GM19238 (cell line): ENCODE measurements around the gene TMEM263.
"Not testable (repeated sequence)": the region's sequence is repeated elsewhere in the genome, so short reads cannot be mapped to it uniquely, and the experiment has no call there.

Experiments used
- DNase-seq: peaks from one replicate; pipeline ENCODE4 v3.0.0; 2011; ENCODE audit warnings: low spot score; ENCODE audit not compliant: insufficient read length

The TMEM263 gene

GRCh38 chr12:106985479-106985878 is 29.8 kb downstream of the TMEM263 start:
- no peak for DNase-seq

DNA sequence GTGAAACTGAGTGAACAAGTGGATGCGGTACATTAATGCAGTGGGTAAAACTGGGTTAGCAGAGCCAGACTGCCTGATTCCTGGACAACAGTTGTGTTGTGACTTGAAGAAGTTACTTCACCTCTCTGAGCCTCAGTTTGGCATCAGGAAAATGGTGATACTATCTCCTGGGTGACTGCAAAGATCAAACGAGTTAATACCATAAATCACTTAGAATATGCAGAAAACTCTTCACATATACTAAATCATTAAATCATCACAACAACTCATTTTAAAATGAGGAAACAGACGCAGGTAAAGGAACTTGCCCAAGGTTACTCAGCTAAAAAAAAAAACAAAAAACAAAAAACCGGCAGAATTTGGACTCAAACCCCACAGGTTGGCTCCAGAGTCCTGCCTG is 30.4 kb downstream of the TMEM263 start:
- no peak for DNase-seq

DNA sequence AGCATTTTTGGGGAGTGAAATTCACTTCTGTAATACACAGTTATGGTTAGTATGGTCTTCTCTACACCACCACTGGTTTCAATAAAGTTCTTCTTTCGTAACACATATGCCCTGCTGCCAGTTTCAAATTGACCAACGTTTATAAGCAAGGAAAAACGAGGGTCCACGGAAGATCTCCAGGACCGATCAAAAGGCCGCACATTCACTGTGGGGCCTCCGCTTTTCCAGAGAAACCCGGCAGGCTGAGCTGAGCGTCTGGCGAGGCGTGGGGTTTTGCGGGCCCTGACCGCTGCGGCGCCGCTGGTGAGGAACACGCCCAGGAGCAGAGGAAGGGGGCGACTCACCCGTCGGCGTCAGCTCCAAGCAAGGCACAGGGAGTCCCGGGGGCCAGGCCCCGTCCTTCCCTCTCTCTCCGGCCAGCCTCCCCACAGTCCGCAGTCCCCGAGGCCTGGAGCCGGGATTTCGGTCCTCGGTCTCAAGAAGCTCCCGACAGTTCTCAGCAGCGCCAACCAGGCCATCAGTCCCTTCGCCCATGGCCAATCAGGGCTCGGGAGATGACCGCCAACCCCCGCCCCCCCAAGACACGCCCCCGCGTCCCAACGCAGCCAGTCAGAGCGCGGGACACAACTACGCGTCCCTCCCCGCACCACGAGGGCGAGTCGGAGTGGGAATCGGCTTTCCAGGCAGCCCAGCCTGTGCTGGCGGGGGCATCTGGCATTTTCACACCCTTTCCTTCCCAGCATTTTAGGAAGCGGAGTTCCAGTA is 31.1 kb downstream of the TMEM263 start, which contains the start of gene MTERF2:
MTERF2 (minus strand) TSS at position 522 of the 765 bp plus-strand sequence. CDS start 8,432 bp downstream, outside the sequence.
- DNase-seq: peak; percentile 87

GRCh38 chr12:106987846-106988245 is 32.1 kb downstream of the TMEM263 start:
- DNase-seq: no peak

GRCh38 chr12:106994579-106995220 is 39.0 kb downstream of the TMEM263 start:
- no peak for DNase-seq

GRCh38 chr12:106996102-106996501 is 40.4 kb downstream of the TMEM263 start:
- not testable (repeated sequence) for DNase-seq

- DNase-seq: no peak
These were observed 42.2 kb downstream of the TMEM263 start for GRCh38 chr12:106997916-106998315.

DNA sequence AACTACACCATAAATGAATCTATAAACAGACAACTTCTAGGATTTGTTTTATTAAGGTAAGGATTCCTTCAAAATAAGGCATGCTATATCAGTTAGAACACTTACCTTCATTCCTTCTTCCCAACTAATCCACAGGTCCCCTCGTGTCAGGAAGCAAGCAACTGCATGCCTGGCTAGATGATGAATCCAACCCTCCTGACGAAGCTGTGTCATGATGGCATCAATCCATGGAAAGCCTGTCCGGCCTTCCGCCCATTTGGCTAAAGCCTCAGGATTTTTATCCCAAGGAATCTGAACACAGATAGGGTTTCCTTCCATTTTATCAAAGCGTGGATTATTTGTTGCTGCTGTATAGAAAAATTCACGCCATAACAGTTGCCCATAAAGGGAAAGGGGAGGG is 43.7 kb downstream of the TMEM263 start:
- no peak for DNase-seq

GRCh38 chr12:107002665-107003064 is 47.0 kb downstream of the TMEM263 start:
- DNase-seq: not testable (repeated sequence)

DNA sequence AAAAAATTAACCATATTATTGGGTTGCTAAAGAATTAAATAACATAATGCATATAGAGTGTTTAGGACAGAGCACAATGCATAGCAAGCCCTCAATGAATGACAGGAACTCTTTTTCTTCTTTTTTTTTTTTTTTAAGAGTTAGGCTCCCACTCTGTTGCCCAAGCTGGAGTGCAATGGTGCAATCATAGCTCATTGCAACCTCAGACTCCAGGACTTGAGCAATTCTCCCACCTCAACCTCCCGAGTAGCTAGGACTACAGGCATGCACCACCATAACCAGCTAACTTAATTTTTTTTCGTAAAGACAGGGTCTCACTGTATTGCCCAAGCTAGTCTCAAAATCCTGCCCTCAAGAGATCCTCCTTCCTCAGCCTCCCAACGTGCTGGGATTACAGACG is 51.7 kb downstream of the TMEM263 start:
- no peak for DNase-seq

DNA sequence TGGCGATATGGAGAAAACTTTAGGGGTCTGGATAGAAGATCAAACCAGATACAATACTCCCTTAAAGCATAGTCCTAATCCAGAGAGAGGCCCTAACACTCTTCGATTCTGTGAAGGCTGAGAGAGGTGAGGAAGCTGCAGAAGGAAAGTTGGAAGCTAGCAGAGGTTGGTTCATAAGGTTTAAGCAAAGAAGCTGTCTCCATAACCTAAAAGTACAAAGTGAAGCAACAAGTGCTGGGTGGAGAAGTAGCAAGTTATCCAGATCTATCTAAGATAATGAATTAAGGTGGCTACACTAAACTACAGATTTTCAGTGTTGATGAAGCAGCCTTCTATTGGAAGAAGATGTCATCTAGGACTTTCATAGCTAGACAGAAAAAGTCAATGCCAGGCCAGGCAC is 55.8 kb downstream of the TMEM263 start:
- DNase-seq: no peak

- no peak for DNase-seq
These were observed 57.2 kb downstream of the TMEM263 start for GRCh38 chr12:107012736-107013425.

GRCh38 chr12:107014055-107014454 is 58.3 kb downstream of the TMEM263 start:
- no peak for DNase-seq

- DNase-seq: no peak
These were observed 61.3 kb downstream of the TMEM263 start for GRCh38 chr12:107017042-107017441.

GRCh38 chr12:107019546-107019945 is 63.8 kb downstream of the TMEM263 start:
- DNase-seq: no peak
